IMR-90 (cell line): Measurements from ENCODE around the gene IFIT2. TPM values are rescaled to one million over a fixed set of nuclear protein-coding genes. Genes with fewer than 3 reads are reported as not detected.

Source experiments
- ATAC-seq: fragments of 200-7000 bp; cut with Tn5 transposase; 2 replicates; pipeline ENCODE4 v1.9.1; 2020; ENCODE audit warnings: low read depth, mild to moderate bottlenecking, moderate library complexity
- Bru-seq: library from RNA; stranded (reverse); fragments of 400-500 nt; gene quantifications from one replicate; lab custom pipeline; 2021; lab: Mats Ljungman, UMichigan
- BruChase-seq, 2 experiments: library from RNA; stranded (reverse); fragments of 400-500 nt; gene quantifications; one replicate each; lab custom pipeline; 2021; lab: Mats Ljungman, UMichigan
- BruUV-seq: library from RNA; stranded (reverse); fragments of 400-500 nt; replicated peaks from 2 replicates; lab custom pipeline; 2021; lab: Mats Ljungman, UMichigan
- CTCF ChIA-PET: fragments of 300-600 bp; formaldehyde crosslinking; extraction: SDS; loops from one replicate; lab custom pipeline; 2021; ENCODE audit warnings: antibody characterized with exemption; lab: Yijun Ruan, JAX
- POLR2A ChIA-PET: fragments of 300-600 bp; sonication (Branson Sonifier 250); formaldehyde crosslinking; loops from one replicate; lab custom pipeline; 2022; ENCODE audit warnings: antibody characterized with exemption; ENCODE audit not compliant: unreplicated experiment; lab: Charles Lee
- DNase-seq: peaks from one replicate; pipeline ENCODE4 v3.0.0; 2013
- H2AFZ ChIP-seq: replicated peaks from 2 replicates; pipeline ENCODE3; 2013; ENCODE audit warnings: low read length, mild to moderate bottlenecking; ENCODE audit not compliant: poor library complexity
- H2AK5ac ChIP-seq: 2 replicates; pipeline ENCODE4 v1.6.1; 2013; ENCODE audit warnings: low read depth, low read length, inconsistent platforms
- H2AK9ac ChIP-seq: replicated peaks from 2 replicates; pipeline ENCODE3; 2013; ENCODE audit warnings: mild to moderate bottlenecking, low read depth, low read length, moderate library complexity; ENCODE audit not compliant: poor library complexity
- H2BK120ac ChIP-seq: 2 replicates; pipeline ENCODE4 v1.6.1; 2013; ENCODE audit warnings: low read depth, low read length, inconsistent platforms
- H2BK15ac ChIP-seq: 3 replicates; pipeline ENCODE4 v1.6.1; 2013; ENCODE audit warnings: low read depth, low read length, inconsistent platforms
- H2BK20ac ChIP-seq: 2 replicates; pipeline ENCODE4 v1.6.1; 2013; ENCODE audit warnings: low read depth, mild to moderate bottlenecking, inconsistent platforms, low read length, moderate library complexity
- H2BK5ac ChIP-seq: 2 replicates; pipeline ENCODE4 v1.6.1; 2013; ENCODE audit warnings: mild to moderate bottlenecking, low read depth, low read length, inconsistent platforms; ENCODE audit not compliant: poor library complexity, severe bottlenecking
- H3K14ac ChIP-seq: replicated peaks from 2 replicates; pipeline ENCODE4 v1.6.1; 2013; ENCODE audit warnings: low read depth, low read length, inconsistent platforms
- H3K18ac ChIP-seq: 2 replicates; pipeline ENCODE4 v1.6.1; 2013; ENCODE audit warnings: low read depth, low read length, control low read depth
- H3K23ac ChIP-seq: 2 replicates; pipeline ENCODE4 v1.6.1; 2013; ENCODE audit warnings: low read depth, low read length, inconsistent platforms
- H3K27ac ChIP-seq: 2 replicates; pipeline ENCODE4 v1.5.1; 2013; ENCODE audit warnings: mild to moderate bottlenecking, control low read depth, low read length; ENCODE audit not compliant: insufficient read depth
- H3K27me3 ChIP-seq: 2 replicates; pipeline ENCODE4 v1.6.1; 2013; ENCODE audit warnings: low read length; ENCODE audit not compliant: control insufficient read depth, insufficient read depth
- H3K36me3 ChIP-seq: 2 replicates; pipeline ENCODE4 v1.6.1; 2013; ENCODE audit warnings: low read length, mixed read lengths; ENCODE audit not compliant: control insufficient read depth, insufficient read depth
- H3K4ac ChIP-seq: 2 replicates; pipeline ENCODE4 v1.6.1; 2013; ENCODE audit warnings: low read depth, low read length, inconsistent platforms
- H3K4me1 ChIP-seq: 2 replicates; pipeline ENCODE4 v1.6.1; 2013; ENCODE audit warnings: low read length, mixed read lengths; ENCODE audit not compliant: control insufficient read depth, insufficient read depth
- H3K4me2 ChIP-seq: 2 replicates; pipeline ENCODE4 v1.6.1; 2013; ENCODE audit warnings: low read depth, mild to moderate bottlenecking, control low read depth, low read length, moderate library complexity
- H3K4me3 ChIP-seq: 2 replicates; pipeline ENCODE4 v1.5.1; 2013; ENCODE audit warnings: low read depth, mild to moderate bottlenecking, control low read depth, low read length, moderate library complexity; ENCODE audit not compliant: insufficient read depth
- H3K56ac ChIP-seq: 2 replicates; pipeline ENCODE4 v1.6.1; 2013; ENCODE audit warnings: low read length, inconsistent platforms; ENCODE audit not compliant: insufficient read depth; ENCODE audit errors: extremely low read depth
- H3K79me1 ChIP-seq, 2 experiments: 2 replicates each; pipeline ENCODE4 v1.6.1; 2013; ENCODE audit warnings: low read length in 2 of 2, inconsistent platforms in 1 of 2, low read depth in 1 of 2
- H3K9ac ChIP-seq: 2 replicates; pipeline ENCODE4 v1.6.1; 2013; ENCODE audit warnings: low read depth, low read length, control low read depth
- H3K9me1 ChIP-seq: 2 replicates; pipeline ENCODE4 v1.6.1; 2013; ENCODE audit warnings: low read length, inconsistent platforms; ENCODE audit not compliant: insufficient read depth
- H3K9me3 ChIP-seq: 2 replicates; pipeline ENCODE4 v1.6.1; 2013; ENCODE audit warnings: low read length; ENCODE audit not compliant: control insufficient read depth, insufficient read depth
- H4K20me1 ChIP-seq: 2 replicates; pipeline ENCODE4 v1.6.1; 2013; ENCODE audit warnings: low read length, inconsistent platforms; ENCODE audit not compliant: insufficient read depth
- H4K5ac ChIP-seq: 2 replicates; pipeline ENCODE4 v1.6.1; 2013; ENCODE audit warnings: mild to moderate bottlenecking, low read depth, low read length, control low read depth
- H4K8ac ChIP-seq, 2 experiments: 2 replicates each; pipeline ENCODE4 v1.6.1; 2013; ENCODE audit warnings: low read depth in 2 of 2, low read length in 2 of 2, control low read depth in 1 of 2, inconsistent platforms in 1 of 2
- H4K91ac ChIP-seq: 2 replicates; pipeline ENCODE4 v1.6.1; 2013; ENCODE audit warnings: low read depth, low read length, inconsistent platforms; ENCODE audit not compliant: insufficient read depth
- CEBPB ChIP-seq: IDR thresholded peaks from 2 replicates; pipeline ENCODE4 v1.6.1; 2012; ENCODE audit warnings: low read depth, low read length, improper control_type of control experiment
- ELK1 ChIP-seq: fragments of 150-350 bp; IDR thresholded peaks from 2 replicates; pipeline ENCODE4 v1.6.1; 2016; ENCODE audit warnings: low read depth, mild to moderate bottlenecking, low read length, moderate library complexity, borderline replicate concordance
- MAZ ChIP-seq: IDR thresholded peaks from 2 replicates; pipeline ENCODE4 v1.6.1; 2012; ENCODE audit warnings: low read depth, mild to moderate bottlenecking, low read length, improper control_type of control experiment, moderate library complexity, borderline replicate concordance
- RAD21 ChIP-seq: IDR thresholded peaks from 2 replicates; pipeline ENCODE4 v1.6.1; 2012; ENCODE audit warnings: low read length, improper control_type of control experiment
- RCOR1 ChIP-seq: IDR thresholded peaks from 2 replicates; pipeline ENCODE4 v1.6.1; 2012; ENCODE audit warnings: mild to moderate bottlenecking, low read length, improper control_type of control experiment; ENCODE audit not compliant: insufficient replicate concordance
- RFX5 ChIP-seq: IDR thresholded peaks from 2 replicates; pipeline ENCODE4 v1.8.0; 2012; ENCODE audit warnings: low read depth, mild to moderate bottlenecking, low read length, moderate library complexity
- WGBS, 2 experiments: methylation state at CpG; one replicate each; pipeline versions ENCODE4 v1.1.5 to v1.1.7; 2013; ENCODE audit warnings: missing lambda C conversion rate in 2 of 2; ENCODE audit not compliant: insufficient read length in 1 of 2; ENCODE audit errors: extremely low coverage in 2 of 2; 5-methylcytosine and 5-hydroxymethylcytosine counted together
- dilution Hi-C: fragments of 300-500 bp; cut with HindIII; formaldehyde crosslinking; loops from one replicate; pipeline ENCODE4 v1.14.3; 2018; ENCODE audit warnings: low sequenced_read_pairs; ENCODE audit not compliant: unreplicated experiment
- in situ Hi-C: fragments of 300-500 bp; cut with MboI; formaldehyde crosslinking; loops from 3 replicates; pipeline ENCODE4 v1.14.3; 2019; ENCODE audit warnings: low sequenced_read_pairs, inconsistent platforms, mixed read lengths
- intact Hi-C: fragments of 100-400 bp; cut with micrococcal nuclease; formaldehyde crosslinking; loops from 2 replicates; pipeline ENCODE4 v1.10.0; 2022
- long read RNA-seq: library from polyadenylated mRNA; unstranded; transcript quantifications from one replicate; pipeline ENCODE4 v2.0.0, GENCODE V29; 2021; ENCODE audit not compliant: unreplicated experiment
- polyA plus RNA-seq, 3 experiments: library from polyadenylated mRNA; depleted of rRNA; stranded (reverse); fragments of >200 nt; gene quantifications; 2 replicates each; pipeline ENCODE4 v1.2.3, GENCODE V29; 2012; ENCODE audit warnings: low replicate concordance in 1 of 3
- total RNA-seq: library from RNA; depleted of rRNA; stranded (reverse); fragments of >200 nt; gene quantifications from 2 replicates; pipeline ENCODE4 v1.2.3, GENCODE V29; 2012; rRNA removed

IFIT2 gene
- total RNA-seq = 1.9 and 2.2 TPM in 2 replicates
- polyA plus RNA-seq (2012; rRNA removed) = 0.67 and 1.1 TPM in 2 replicates
- 0.21 TPM in 2 replicates for polyA plus RNA-seq (2012; cell fraction: cytosol; rRNA removed)
- 0.05 and 0.63 TPM in 2 replicates for polyA plus RNA-seq (2012; cell fraction: nucleus; rRNA removed; ENCODE audit: low replicate concordance)
- percentile 25 among the genes with signal in this experiment for Bru-seq, nascent RNA
- percentile 23 among the genes with signal in this experiment for BruChase-seq, experiment 1, labeled RNA remaining after a 6-hour chase
- percentile 32 among the genes with signal in this experiment for BruChase-seq, experiment 2, labeled RNA remaining after a 2-hour chase
- long read RNA-seq, transcript IFIT2-201 (2 exons, 3,489 nt) = major isoform, 11 of 13 reads
- long read RNA-seq, partial matches to known transcripts = 0 of 13 reads
- long read RNA-seq, other reads (novel, unspliced or antisense) = 2 of 13 reads

GRCh38 chr10:89301721-89302445 is at the start of gene IFIT2:
IFIT2 (plus strand) TSS chr10:89302046; CDS start chr10:89302124, 78 bp downstream.
- intact Hi-C loops = no loop called here
- DNase-seq = peak; percentile 80

More at GRCh38 chr10:89301721-89302445, at the start of gene IFIT2:
- Histone ChIP-seq H3K9ac (peak within 1 kb of the TSS; percentile 75), H4K5ac (peak within 1 kb of the TSS; percentile 94), H2BK20ac (peak within 1 kb of the TSS; percentile 54; the same call in 1 of the 2 replicates), H3K79me1 (peaks cover 2 to 4% of the 10 kb centered on the region in 2 experiments; a peak in 1 of 4 replicates), H3K36me3 (no peaks in the 10 kb centered on the region; the same call in 1 of the 2 replicates), H2AK5ac (peak within 1 kb of the TSS; percentile 56; the same call in 1 of the 2 replicates), H2AK9ac (no peak within 1 kb of the TSS), H4K8ac (peak within 1 kb of the TSS; percentile 45 to 87), H3K56ac (peak within 1 kb of the TSS; percentile 60), H3K9me3 (no peaks in the 10 kb centered on the region), H2AFZ (peak within 1 kb of the TSS; percentile 81), H3K4me2 (peak within 1 kb of the TSS; percentile 97), H3K4me1 (peaks cover 9% of the 10 kb centered on the region), H3K4me3 (peak within 1 kb of the TSS; percentile 52), H3K27ac (peak within 1 kb of the TSS; percentile 70; the same call in 1 of the 2 replicates), H4K20me1 (no peaks in the 10 kb centered on the region), H4K91ac (peak within 1 kb of the TSS; percentile 56), H3K23ac (peak within 1 kb of the TSS; percentile 71), H2BK5ac (peak within 1 kb of the TSS; percentile 81), H2BK15ac (peak within 1 kb of the TSS; percentile 55; the same call in 2 of the 3 replicates), H3K14ac (peak within 1 kb of the TSS; percentile 88), H3K27me3 (no peaks in the 10 kb centered on the region), H3K18ac (peak within 1 kb of the TSS; percentile 89), H2BK120ac (peak within 1 kb of the TSS; percentile 75), H3K4ac (peak within 1 kb of the TSS; percentile 75), H3K9me1 (no peaks in the 10 kb centered on the region; the same call in 1 of the 2 replicates)
- ChIA-PET CTCF (interaction anchor here (0.6 to 1.1 kb wide), 8 partner anchors 18 to 678 kb away, joined by 3 to 4 read pairs (median 4); partner anchors contain the start of gene IFIT3), POLR2A (interaction anchor here (0.6 to 0.8 kb wide), 2 partner anchors 26 to 51 kb away, joined by 3 read pairs; partner anchors contain the start of gene IFIT3)
- WGBS, 2 experiments = 0% methylated on average over 2 of the region's 10 CpGs; no CpG with 5 or more reads in 1 of the 2 experiments
- ATAC-seq = peak; percentile 91
- dilution Hi-C loops = no loop called here
- BruUV-seq = no TSS peak
- in situ Hi-C loops = no loop called here
- TF ChIP-seq RFX5 (no peak), MAZ (no peak), ELK1 (no peak), RCOR1 (no peak), CEBPB (0 out of 2 replicates have a peak, but pooled peaks have one; percentile 43), RAD21 (0 out of 2 replicates have a peak, but pooled peaks have one; percentile 2)
